IMR-90 (cell line): ENCODE results near the gene CENPP.

ENCODE experiments used
- CEBPB ChIP-seq: IDR thresholded peaks from 2 replicates; pipeline ENCODE4 v1.6.1; 2012; ENCODE audit warnings: low read depth, low read length, improper control_type of control experiment
- CTCF ChIP-seq: conservative IDR thresholded peaks from 2 replicates; pipeline ENCODE4 v1.5.1; 2012; ENCODE audit warnings: mild to moderate bottlenecking, low read depth, low read length, improper control_type of control experiment
- POLR2A ChIP-seq: IDR thresholded peaks from 2 replicates; pipeline ENCODE4 v1.6.1; 2012; ENCODE audit warnings: mild to moderate bottlenecking, low read depth, low read length
- USF2 ChIP-seq: fragments of 150-350 bp; IDR thresholded peaks from 2 replicates; pipeline ENCODE4 v1.6.1; 2017; ENCODE audit warnings: mild to moderate bottlenecking, antibody characterized with exemption, low read length, low read depth

- TF ChIP-seq CTCF (no peak), POLR2A (no peak), CEBPB (no peak), USF2 (no peak)
These were observed 142.5 kb downstream of the CENPP start for GRCh38 chr9:92468206-92468605.
